HEK293T (cell line): ENCODE measurements around the gene LOXL1.

ENCODE experiments used
- ELF4 ChIP-seq: fragments of 450-650 bp; IDR thresholded peaks from 2 replicates; pipeline ENCODE4 v1.6.1; 2017; ENCODE audit warnings: antibody characterized with exemption
- FOXA1 ChIP-seq: fragments of 450-650 bp; IDR thresholded peaks from 2 replicates; pipeline ENCODE4 v1.6.1; 2016; ENCODE audit warnings: mild to moderate bottlenecking
- FOXK2 ChIP-seq: fragments of 450-650 bp; IDR thresholded peaks from 2 replicates; pipeline ENCODE4 v1.6.1; 2016; ENCODE audit warnings: mild to moderate bottlenecking
- HDGF ChIP-seq: fragments of 450-650 bp; IDR thresholded peaks from 2 replicates; pipeline ENCODE4 v1.6.1; 2017; ENCODE audit warnings: antibody characterized with exemption, borderline replicate concordance
- L3MBTL2 ChIP-seq: fragments of 450-650 bp; conservative IDR thresholded peaks from 2 replicates; pipeline ENCODE4 v1.6.1; 2016; ENCODE audit warnings: mild to moderate bottlenecking
- SP1 ChIP-seq: fragments of 450-650 bp; IDR thresholded peaks from 2 replicates; pipeline ENCODE4 v1.6.1; 2017
- SUZ12 ChIP-seq: fragments of 450-650 bp; IDR thresholded peaks from 2 replicates; pipeline ENCODE4 v1.6.1; 2016; ENCODE audit warnings: mild to moderate bottlenecking
- TARDBP ChIP-seq: fragments of 450-650 bp; IDR thresholded peaks from 2 replicates; pipeline ENCODE4 v1.6.1; 2016

DNA sequence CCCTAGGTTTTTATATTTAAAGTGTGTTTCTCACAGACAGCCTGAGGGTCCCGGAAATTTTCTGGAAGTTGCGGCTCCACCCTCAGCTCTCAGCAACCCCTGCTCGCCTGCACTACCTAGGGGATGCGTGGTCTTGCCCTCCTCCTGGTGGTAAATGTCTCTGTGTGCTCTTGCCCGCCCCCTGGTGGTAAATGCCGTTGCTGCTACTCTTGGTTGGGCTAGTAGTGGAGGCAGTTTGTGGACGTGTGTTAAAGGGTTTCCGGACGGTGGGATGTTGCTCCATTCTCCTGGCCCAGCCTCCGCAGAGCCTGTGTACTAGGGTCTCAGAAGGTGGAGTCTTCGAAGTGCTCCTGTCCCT is 38.5 kb downstream of the LOXL1 start:
- TF ChIP-seq HDGF (no peak), TARDBP (no peak), FOXA1 (no peak), SP1 (no peak), L3MBTL2 (no peak), FOXK2 (no peak), SUZ12 (no peak), ELF4 (no peak)
